Right renal pelvis (tissue), 4 donors: ENCODE results near the gene C10orf67. TPM values are rescaled to one million over a fixed set of nuclear protein-coding genes. Genes with fewer than 3 reads are reported as not detected.
A peak's percentile ranks its signal among the peaks of the same experiment; 100 is the strongest.
"Not testable (repeated sequence)": the region's sequence is repeated elsewhere in the genome, so short reads cannot be mapped to it uniquely, and the experiment has no call there.

Experiments used
- DNase-seq, 4 donors: peaks; one replicate each; pipeline ENCODE4 v3.0.0-alpha.2; 2013; ENCODE audit warnings: low read depth in 4 of 4, low spot score in 3 of 4, missing footprints in 1 of 4
- polyA plus RNA-seq, 4 donors: library from polyadenylated mRNA; unstranded; fragments of 120-200 nt; gene quantifications; one replicate each; pipeline ENCODE4 v1.2.1, GENCODE V29; 2013; ENCODE audit not compliant: insufficient read length in 4 of 4

Gene C10orf67
- polyA plus RNA-seq, 4 donors = 1.4 to 2.4 (median 1.8) TPM

DNA sequence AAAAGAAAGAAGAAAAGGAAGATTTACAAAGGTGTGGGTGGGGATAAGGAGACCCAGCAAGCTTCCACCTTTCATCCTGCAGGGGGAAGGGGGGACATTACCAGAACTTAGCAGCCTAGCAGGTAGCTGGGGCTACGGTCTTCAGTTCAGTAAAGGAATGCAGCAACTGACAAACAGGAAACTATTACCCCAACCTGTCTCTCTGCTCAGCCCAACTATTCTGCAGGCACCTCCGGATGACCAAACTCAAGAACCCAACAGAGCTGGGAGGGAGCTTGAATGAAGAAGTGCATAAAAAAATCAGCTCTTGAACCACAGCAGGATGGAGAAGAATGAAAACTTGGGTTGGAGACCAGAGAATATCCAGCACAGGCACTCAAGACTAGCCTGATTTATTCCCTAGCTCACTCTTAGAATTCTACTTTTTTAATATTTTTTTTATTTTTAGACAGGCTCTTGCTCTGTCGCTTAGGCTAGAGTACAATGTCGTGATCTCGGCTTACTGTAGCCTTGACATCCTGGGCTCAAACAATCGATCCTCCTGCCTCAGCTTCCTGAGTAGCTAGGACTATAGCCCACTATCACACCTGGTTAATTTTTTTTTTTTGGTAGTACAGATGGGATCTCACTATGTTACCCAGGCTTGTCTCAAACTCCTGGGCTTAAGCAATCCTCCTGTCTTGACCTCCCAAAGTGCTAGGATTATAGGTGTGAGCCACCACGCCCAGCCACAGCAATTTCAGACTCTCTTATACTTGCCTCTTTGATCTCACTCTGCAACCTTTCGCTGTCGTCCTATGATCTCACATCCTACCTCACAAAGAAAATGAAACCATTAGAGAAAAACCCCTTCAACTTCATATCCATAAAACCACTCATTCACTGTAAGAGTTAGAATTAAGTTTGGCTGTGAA, 18.5 kb upstream of the C10orf67 start:
- no peak for DNase-seq

DNA sequence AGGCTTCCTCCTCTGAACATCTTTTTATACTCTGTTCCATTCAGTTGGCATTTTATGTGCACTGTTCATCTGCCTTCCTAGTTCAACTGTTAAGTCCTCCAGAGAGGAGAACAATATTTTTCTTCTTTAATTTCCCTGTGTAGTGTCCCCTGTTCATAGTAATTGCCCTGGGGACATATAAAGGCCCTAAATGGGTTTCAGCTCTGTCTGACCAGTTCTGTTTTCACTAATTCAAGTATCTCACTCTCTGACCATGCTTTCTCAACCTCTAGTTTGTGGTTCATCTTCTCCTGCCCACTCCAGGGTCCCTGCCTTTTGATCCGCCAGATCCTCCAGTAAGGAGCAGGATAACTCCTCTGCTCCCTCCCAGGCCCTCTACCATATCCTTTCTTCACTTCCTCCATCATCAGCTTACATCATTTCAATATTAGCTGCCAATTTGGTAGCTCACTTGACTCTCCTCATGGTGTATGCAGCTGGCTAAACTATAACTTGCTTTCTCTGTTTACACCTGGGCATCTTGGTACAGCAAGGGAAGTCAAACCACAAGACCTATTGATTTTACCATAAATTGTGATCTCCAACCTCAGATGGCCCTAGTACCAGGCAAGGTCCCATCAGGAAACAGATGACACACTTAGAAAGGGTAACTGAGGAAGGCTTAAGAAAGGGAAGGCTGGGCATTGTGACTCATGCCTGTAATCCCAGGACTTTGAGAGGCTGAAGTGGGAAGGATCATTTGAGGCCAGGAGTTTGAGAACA, 17.7 kb upstream of the C10orf67 start:
- no peak for DNase-seq

DNA sequence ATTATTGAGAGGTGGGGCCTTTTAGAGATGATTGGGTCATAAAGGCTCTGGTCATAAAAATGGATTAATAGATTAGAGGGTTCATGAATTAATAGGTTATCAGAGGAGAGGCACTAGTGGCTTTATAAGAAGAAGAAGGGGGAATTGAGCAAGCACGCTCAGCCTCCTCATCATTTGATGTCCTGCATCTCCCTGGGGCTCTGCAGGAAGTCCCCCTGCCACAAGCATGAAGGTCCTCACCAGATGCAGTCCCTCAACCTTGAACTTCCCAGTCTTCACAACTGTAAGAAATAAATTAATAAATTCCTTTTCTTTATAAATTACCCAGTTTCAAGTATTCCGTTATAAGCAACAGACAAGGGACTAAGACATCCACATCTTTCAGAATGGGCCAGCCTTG, 17.1 kb upstream of the C10orf67 start:
- DNase-seq = no peak

DNA sequence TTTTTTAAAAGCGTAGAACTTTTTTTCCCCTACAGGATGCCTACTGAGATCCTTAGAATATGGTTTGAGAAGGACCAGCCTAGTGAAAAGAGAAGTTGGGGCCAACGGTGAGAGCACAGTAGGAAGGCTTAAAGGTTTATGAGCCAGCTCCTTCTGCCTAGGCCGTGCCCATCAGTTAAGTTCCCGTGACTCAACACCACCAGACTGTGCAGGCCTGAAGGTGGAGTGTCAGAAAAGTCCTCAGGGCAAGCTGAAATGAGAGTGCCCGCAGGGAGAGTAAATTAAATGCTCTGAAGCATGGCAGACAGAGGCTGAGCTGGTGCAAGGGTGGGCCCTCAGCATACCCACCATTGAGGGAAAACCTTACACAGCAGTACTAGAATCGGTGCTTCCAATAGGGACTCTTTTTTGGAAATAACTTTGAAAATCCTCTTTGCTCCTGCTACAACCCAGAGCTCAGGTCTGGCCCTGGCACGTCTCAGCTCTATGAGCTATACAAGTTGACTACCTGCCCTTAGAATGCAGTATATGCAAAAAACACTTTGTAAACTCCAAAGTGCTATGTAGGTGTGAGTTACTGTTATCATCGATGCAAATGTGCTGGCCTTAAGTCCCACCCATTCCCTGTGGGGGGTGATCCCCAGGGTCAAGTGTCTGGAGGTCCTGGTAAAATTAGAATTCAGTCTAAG, 15.2 kb upstream of the C10orf67 start:
- no peak for DNase-seq

DNA sequence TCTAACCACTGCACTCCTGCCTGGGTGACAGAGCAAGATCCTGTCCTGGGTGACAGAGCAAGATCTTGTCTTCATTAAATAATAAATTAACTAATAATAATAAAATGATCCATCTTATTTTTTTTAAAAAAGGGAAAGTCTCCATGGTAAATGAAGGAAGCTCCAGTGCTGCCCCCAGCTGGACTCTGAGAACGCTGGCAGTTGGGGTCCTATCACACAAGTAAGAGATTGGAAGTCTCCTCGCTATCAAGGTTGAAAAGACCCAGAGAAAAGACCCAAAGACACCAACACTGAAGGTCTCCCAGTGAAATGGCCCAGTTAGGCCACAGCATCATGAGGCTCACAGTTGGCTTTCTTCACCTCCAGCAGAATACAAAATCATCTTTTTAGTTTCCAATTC, 13.8 kb upstream of the C10orf67 start:
- no peak for DNase-seq

DNA sequence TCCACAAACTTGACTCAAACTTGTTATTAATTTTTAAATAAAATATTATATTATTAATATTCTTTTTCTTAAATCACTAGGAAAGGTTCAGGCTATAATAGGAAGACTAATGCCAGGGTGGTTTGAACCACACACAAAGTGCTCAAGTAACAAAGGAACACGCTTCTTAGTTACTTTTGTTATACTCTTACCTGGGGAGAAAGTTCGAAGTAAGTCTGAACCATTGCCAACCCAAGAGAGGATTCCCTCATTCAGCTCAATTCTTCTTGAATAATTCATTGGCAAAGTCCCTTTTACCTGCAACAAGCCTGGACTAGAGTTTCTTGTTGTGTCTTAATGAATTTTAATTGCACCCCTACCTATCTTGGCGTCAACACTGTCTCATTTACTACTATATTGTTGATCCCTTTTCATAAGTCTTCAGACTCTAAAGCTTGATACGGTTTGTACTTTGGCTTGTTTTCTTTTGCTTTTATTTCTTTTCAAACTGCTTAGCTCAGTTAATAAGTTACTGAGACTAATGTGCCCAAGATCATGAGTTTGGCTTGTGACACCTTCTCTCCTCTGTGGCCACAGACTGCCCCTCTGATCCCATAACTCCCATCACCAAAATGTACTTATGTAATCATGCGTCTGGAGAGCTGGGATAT, 10.2 kb upstream of the C10orf67 start:
- no peak for DNase-seq

DNA sequence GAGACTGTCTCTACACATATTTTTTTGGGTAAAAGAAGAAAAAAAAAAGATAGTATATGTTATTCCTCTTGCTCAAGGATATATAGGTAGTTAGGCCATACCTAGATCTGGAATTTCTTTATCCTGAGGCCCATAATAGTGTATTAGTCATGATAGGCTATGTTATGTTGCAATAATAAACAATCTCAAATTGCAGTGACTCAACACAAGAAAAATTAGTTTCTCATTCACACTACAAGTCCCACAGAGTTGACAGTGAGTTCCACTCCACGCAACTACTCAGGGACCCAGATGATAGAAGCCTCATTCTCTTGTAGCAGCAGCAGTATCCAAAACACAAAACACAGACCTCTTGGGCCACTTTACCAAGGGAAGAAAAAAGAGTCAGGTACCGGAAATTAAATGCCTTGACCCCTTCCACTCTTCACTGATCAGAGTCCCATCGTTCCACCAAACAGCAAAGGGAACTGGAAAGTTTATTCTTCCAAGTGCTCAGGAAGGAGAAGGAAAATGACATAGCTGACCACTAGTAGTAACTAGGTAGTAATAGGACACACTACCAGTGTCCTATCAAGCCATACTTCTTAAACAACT, 7.4 kb upstream of the C10orf67 start:
- no peak for DNase-seq

DNA sequence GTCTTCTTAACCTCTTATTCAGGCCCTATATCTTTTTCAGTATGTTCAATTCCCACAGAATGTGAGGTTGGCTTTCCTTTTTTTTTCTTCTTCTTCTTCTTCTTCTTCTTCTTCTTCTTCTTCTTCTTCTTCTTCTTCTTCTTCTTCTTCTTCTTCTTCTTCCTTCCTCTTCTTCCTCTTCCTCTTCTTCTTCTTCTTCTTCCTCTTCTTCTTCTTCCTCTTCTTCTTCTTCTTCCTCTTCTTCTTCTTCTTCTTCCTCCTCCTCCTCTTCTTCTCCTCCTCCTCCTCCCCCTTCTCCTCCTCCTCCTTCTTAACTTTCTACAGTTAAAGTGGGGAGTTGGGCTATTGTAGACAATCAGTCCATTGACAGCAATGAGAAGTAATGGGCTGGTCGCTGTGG, 6.1 kb upstream of the C10orf67 start:
- not testable (repeated sequence) for DNase-seq

DNA sequence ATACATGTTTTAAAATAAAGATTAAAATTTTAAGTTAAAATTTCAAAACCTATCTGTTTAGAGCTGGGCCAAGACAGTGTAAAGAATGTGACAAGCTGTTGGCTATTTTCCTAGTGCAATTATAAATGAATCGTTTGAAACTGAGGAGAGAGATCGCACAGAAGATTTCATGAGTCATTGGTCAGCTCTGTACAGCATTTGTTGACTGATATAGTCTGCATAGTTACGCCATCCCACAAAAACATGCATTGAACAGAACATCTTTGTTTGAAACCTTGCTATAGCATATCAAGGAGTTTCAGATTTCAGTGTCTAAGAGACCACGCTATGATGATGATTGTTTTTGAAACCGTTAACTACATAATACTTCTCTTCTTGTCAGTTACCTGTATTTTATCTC, 1.3 kb upstream of the C10orf67 start:
- no peak for DNase-seq

DNA sequence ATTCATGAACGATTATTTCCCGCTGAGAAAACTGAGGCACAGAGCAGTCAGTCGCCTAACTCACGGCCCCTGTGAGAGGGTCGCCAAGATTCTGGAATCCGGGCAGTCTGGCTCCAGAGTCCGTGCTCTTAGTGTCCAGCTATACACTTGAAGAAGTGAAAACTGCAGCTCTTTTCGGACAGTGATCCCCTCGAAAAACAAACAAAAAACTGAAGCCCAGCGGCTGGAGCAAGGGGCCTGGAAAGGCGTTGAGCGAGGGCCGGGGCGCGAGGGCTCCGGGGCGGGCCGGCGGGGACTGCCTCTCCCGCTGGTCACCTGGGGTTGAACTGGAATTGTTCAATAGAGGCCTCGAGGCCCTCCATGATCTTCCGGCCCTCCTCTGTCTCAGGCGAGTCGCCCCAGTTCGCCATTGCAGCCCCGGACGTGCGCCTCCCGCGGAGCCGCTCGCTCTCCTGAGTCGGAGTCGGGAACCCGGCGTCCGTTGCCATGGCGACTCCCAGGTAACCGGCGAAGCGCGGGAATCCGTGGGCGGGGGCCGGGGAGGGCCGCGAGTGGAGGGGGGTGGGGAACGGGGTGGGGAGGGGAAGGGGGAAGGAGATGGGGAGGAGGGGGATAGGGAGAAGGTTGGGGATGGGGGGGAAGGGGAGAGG, 881 bp downstream of the C10orf67 start:
- DNase-seq = peak in 3 of 4 donors; percentile 69 to 74 (median 71)

DNA sequence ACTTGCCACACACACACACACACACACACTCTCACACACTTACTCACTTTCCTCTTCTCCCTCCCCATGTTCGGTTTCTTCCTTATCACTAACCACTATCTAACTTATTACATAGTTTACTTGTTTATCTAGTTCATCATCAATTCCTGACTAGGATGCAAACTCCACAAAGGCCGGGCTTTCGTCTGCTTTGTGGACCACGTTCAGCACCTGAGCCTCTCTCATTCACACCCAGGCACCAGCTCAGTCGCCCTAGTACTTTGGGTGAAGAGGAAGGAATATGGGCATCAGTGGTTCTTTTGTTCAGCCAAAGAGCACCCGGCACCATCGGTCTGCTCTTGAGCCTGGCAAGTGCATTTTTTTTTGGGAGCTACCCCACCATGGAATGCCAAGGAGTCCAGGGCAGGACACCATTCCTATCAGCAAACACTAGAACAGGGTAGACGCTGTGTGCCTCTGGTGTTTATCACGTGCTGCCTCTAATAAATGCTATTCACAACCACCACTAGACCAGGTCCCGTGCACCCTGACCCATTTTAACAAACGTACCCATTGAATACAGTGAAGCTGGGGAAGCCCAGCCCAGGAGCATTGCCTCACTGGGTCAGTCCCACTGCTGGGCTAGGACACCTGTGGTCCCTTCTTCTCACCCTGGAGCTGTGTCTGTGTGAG, 2.2 kb downstream of the C10orf67 start:
- no peak for DNase-seq

DNA sequence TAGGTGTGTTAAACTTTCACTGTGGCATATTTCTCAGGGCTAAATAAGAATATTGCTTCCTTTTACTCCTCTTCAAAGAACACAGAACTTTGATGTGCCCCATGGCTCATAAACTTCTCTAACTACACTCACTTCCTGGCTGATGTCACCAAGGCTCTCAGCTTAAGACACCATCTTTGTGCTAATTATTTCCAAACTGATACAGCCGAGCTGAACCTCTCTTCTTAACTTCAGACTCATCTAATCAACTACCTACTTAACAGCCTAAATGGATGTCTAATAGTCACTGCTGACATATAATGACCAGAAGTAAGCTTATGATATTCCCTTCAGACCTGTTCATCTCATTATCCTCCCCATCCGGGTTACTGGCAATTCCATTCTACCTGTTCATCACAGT, 3.6 kb downstream of the C10orf67 start:
- DNase-seq = no peak

DNA sequence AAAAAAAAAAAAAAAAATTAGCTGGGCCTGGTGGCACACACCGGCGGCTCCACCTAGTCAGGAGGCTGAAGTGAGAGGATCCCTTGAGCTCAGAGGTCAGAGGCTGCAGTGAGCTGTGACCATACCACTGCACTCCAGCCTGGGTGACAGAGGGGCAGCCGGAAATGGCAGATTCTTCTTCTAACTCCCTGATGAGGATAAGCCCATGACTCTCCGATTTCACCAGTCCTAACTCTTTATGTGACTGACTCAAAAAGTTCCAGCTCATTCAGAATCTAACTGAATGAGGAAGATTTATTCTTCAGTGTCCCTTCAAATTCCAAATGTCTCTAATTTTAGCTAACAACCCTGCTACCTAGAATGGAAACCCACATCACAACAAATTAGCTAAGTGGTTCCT, 4.2 kb downstream of the C10orf67 start:
- DNase-seq = no peak

DNA sequence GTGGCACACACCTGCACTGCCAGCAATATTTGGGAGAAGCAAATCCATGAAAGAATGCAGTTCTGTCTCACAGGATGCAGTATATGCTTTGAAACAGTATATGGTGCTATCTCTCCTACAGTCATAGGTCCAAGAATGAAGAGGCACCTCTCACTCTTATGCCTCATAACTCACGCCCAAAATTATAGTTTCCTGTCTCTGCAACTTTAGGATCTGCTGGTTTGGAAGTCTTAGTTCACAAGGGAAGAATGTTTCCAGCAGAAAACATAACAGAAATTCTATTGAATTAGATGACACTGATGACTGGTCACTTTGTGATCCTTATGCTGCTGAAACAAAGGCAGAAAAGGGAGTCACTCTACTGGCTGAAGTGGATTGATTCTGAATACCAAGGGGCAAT, 5.7 kb downstream of the C10orf67 start:
- no peak for DNase-seq

DNA sequence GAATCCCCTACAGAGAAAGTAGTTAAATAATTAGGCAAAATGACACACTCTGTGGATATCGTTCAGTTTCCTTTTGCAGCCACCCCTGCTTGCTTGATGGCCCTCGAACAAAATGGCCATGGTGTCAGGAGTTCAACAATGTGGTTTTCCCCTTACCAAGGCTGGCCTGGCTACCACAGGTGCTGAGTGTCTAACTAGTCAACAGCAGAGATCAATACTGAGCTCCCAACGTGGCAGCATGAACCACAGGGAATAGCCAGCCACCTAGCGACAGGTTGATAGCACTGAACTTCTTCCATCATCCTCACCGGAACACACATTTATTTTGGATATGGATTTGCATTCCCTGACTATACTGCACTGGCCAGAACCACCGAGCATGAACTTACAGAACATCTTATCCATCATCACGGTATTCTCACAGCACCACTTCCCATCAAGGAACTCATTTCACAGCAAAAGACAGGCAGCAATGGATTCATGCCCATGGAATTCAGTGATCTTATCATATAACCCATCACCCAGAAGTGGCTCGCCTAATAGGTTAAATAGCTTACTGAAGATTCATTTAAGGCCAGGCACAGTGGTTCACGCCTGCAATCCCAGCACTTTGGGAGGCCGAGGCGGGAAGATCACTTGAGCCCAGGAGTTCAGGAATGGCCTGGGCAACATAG, 6.3 kb downstream of the C10orf67 start:
- no peak for DNase-seq

DNA sequence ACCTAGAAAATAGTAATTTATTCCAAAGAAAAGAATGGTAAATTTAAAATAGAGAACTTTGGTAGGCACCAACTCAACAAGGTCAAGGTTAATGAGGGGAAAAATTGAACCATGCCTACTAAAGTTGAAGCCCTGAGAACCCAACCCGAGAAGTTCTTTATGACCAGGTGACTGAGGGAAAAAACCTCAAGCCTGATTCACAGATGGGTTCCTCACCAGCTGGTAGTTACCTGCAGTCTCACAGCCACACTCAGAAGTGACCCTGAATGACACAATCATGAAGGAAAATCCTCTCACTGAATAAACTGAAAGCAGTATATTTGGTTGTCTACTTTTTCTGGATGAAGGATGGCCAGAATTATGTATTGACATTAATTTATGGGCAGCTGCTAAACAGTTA, 7.0 kb downstream of the C10orf67 start:
- DNase-seq = no peak

DNA sequence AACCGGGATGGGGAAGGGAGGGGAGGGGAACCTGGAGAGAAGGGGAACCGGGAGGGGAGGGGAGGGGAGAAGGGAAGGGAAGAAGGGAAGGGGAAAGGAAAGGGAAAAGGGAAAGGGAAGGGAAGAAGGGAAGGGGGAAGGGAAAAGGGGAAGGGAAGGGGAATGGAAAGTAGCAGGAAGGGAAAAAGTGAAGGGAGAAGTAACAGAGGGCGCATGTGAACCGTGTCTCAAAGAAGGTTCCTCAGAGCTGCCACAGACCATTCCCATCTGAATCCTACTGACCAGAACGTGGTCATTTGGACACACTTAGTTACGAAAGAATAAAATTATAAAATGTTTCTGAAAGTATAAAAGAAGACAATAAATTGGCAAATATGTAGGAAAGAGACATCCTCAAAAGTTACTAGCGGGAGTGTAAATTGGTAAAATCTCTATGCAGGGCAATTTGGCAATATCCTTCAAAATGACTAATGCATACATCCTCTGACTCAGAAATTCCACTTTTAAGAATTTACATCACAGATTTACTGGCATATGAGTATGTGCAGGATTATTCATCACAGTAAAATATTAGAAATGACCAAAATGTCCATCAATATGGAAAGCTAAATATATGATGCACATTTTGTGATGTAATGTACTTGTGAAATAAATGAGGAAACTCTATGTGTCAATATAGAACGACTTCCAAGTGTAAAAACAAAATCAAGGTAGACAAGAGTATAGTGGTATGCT, 12.9 kb downstream of the C10orf67 start:
- DNase-seq = no peak

DNA sequence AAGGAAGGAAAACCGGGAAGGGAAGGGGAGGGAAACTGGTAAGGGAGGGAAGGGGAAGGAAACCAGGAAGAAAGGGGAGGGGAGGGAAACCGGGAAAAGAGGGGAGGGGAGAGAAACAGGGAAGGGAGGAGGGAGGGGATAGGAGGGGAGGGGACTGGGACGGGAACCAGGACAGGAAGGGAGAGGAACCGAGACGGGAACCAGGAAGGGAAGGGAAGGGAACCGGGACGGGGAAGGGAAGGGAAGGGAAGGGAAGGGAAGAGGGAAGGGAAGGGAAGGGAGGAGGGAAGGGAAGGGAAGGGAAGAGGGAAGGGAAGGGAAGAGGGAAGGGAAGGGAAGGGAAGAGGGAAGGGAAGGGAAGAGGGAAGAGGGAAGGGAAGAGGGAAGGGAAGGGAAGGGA, 13.6 kb downstream of the C10orf67 start:
- DNase-seq = no peak
